COLO668 (cell line): ENCODE data around the gene PRKAR2A.
"Not testable (repeated sequence)": the region's sequence is repeated elsewhere in the genome, so short reads cannot be mapped to it uniquely, and the experiment has no call there.

Source experiments
- DNase-seq: peaks from one replicate; lab custom pipeline; 2025; ENCODE audit not compliant: unreplicated experiment; lab: John Stamatoyannopoulos, UW

Gene PRKAR2A

DNA sequence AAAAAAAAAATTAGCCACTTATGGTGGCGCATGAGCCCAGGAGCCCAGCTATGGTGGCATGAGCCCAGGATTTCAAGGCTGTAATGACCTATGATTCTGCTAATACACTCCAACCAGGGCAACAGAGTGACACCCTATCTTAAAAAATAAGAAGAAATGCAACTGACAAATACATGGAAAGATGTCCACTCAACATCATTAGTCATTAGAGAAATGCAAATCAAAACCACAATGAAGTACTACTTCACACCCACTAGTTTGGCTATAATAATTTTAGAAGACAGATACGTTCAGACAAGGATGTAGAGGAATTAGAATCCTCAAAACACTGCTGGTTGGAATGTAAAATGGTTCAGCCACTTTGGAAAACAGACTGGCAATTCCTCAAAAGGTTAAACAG, 10.5 kb downstream of the PRKAR2A start:
- no peak for DNase-seq

DNA sequence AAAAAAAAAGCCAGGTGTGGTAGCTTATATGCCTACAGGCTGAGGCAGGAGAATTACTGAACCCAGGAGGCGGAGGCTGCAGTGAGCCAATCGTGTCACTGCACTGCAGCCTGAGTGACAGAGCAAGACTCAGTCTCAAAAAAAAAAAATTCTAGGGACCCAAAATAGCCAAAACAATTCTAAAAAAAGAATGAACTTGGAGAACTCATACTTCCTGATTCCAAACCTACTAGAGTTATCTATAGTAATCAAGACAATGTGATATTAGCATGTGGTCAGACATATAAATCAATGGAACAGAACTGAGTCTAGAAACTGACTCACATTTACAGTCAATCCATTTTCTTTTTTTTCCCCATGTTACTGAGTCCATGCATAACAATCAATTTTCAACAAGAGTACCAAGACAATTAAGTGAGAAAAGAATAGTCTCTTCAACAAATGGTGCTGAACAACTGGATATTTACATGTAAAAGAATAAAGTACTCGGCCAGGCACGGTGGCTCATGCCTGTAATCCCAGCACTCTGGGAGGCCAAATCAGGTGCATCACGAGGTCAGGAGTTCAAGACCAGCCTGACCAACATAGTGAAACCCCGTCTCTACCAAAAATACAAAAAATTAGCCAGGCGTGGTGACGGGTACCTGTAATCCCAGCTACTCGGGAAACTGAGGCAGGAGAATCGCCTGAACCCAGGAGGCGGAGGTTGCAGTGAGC, 11.9 kb downstream of the PRKAR2A start:
- DNase-seq, result no peak

DNA sequence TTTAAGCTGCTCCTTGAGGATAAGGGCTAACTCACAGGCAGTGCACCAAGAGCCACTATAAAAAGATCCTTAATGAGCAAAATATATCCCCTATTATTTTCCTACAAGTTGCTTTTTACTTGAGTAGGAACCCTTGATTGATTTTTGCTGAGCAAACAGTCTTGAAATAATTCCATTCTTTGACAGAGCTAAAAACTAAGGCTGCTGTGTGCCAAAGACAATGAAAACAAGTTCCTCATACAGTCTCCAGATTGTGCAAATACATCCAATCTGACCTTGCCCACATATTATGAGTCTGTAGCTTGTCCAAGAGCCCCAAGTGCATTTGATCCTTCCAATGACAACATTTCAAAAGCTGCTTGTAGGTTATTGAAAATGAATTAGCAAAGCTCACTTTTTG, 15.0 kb downstream of the PRKAR2A start:
- DNase-seq, result no peak

DNA sequence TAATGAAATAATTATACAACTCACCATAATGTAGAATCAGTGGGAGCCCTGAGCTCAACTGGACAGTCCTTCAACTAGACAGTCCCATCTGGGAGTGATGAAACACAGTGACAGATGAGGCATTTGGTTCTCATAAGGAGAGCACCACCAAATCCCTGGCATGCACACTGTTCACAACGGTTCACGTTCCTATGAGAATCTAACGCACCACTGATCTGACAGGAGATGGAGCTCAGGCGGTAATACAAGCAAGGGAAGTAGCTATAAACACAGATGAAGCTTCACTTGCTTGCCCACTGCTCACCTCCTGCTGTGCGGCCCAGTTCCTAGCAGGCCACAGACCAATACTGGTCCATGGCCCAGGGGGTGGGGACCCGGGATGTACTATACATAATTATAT, 17.0 kb downstream of the PRKAR2A start:
- no peak for DNase-seq

DNA sequence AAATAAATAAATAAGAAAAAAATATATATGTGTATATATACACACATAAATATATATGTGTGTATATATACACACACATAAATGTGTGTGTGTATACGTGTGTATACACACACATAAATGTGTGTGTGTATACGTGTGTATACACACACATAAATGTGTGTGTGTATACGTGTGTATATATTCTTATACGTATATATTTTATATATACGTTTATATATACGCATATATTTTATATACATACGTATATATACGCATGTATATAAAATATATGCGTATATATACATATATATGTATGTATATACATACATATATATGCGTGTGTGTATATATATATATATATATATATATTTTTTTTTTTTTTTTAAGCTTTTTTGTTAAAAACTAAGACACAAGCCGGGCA, 18.1 kb downstream of the PRKAR2A start:
- DNase-seq, result not testable (repeated sequence)

DNA sequence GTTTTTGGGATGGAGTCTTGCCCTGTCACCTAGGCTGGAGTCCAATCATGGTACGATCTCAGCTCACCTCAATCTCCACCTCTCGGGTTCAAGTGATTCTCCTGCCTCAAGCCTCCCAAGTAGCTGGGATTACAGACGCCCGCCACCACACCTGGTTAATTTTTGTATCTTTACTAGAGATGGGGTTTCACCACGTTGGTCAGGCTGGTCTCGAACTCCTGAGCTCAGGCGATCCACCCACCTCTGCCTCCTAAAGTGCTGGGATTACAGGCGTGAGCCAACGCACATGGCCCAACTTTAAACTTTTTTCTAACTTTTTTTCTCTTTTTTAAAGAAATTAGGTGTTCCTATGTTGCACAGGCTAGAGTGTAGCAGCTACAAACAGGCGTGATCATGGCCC, 19.8 kb downstream of the PRKAR2A start:
- not testable (repeated sequence) for DNase-seq

DNA sequence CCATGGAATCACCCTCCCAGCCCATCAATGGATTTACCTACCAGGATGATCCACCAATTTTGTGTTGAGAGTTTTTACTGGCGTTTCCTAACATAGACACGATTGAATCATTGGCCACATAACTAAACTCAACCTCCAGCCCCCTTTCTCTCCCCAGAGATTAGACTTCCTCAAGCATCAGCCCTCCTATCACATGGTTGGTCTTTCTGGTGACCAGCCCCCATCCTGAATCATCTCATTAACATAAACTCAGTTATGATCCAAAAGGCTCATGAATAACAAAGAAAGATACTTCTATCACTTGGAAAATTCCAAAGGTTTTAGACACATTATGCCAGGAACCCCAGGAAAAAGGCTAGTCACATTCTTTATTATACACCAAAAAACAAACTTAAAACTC, 21.2 kb downstream of the PRKAR2A start:
- no peak for DNase-seq

DNA sequence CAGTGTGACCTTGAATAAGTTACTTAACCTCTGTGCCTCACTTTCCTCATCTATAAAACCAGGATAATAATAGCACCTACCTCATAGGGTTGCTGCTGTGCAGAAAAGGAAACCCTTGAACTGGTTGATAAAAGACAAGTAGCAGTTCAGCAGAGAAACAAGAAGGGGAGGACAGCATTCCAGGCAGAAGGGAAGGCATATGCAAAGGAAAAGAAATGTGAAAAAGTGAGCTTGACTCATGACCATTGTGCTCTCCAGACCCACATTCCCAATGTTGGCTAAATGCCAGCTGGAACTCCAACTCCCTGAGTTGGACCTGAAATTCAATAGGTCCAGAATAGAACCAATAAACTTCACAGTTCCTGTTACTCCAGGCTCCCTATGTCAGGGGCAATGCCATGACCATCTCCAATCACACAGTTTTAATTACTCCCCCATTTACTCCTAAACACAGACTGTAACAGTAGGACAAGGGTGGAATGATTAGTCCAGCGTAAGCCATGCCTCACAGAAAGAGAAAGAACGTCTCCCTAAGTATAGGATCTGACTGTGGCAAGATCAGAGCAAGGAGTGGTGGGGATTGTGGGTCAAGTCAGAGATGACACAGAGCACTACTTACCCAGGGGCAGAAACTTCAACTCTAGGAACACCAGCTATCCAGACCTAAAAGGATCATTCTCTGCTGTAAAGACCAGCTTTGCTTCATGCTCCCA, 26.9 kb downstream of the PRKAR2A start:
- DNase-seq, result no peak

DNA sequence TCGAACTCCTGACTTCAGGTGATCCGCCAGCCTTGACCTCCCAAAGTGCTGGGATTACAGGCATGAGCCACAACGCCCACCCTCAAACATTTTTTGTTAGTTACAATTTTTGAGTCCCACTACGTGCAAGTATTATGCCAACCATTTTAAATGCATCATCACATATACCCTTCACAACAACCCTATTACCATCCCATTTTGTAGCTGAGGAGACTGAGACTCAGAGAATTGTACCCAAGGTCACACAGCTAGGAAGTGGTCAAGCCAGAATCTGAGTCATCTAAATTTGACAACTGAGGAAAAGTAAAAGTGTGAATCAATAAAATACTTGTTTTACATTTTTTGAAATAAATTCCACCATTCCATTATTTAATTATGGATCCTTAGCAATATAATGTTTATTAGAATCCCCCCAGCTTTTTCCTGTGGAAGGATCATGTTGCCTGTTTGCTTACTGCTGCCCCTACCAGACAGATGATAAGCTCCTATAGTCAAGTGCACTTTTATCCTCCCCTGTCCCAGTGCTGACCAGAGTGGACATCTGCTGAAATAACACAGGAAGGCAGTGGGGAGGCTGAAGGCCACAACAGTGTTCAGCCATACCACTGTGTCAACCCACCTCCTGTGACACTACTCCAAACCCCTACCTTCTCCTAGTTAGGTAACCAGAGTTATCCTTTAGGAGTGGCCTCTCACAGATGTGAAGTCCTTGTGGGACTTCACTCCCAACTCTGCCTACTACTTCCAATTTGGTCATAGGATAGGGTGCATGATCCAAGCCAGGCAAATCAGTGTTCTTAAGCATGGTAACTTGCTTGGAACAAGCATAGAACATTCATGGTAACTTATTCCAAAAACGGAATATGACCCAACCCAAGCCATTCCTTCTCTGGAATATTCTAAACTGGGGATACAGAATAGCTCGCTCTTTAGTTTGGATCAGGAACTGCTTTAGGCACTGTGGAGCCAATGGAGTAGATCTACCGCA, 28.1 kb downstream of the PRKAR2A start:
- DNase-seq, result no peak

DNA sequence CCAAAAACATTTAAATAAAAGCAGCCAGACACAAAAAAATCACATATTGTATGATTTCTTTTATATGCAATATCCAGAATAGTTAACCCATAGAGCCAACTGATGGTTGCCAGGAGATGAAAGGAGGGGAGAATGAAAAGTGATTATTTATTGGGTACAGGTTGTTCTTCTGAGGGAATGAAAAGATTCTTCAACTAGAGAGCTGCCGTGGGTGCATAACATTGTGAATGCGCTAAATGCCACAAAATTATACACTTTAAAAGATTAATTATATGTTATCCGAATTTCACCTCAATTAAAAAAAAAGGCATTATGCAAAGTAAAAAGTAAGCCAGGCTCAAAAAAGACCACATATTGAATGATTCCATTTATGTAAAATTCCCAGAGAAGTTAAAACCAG, 36.1 kb downstream of the PRKAR2A start:
- DNase-seq, result no peak

DNA sequence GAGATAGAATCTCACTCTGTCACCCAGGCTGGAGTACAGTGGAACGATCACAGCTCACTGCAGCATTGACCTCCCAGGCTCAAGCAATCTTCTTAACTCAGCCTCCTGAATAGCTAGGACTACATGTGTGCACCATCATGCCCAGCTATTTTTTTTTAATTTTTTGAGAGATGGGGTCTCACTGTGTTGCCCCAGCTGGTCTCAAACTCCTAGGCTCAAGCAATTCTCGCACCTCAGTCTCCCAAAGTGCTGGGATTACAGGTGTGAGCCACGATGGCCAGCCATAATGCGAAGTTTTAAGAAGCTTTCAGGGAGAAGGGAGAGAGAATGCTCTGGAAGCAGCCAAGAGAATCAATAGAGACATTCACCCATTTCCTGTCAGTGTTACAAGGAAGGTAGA, 42.7 kb downstream of the PRKAR2A start:
- DNase-seq, result no peak

DNA sequence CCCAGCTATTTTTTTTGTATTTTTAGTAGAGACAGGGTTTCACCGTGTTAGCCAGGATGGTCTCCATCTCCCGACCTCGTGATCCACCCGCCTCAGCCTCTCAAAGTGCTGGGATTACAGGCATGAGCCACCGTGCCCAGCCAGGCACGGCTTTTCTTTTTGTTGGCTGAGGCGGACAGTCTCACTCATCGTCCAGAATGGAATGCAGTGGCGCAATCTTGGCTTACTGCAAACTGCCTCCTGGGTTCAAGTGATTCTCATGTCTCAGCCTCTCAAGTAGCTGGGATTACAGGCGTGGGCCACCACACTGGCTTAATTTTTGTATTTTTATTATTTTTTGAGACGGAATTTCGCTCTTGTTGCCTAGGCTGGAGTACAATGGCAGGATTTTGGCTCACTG, 46.8 kb downstream of the PRKAR2A start:
- not testable (repeated sequence) for DNase-seq

DNA sequence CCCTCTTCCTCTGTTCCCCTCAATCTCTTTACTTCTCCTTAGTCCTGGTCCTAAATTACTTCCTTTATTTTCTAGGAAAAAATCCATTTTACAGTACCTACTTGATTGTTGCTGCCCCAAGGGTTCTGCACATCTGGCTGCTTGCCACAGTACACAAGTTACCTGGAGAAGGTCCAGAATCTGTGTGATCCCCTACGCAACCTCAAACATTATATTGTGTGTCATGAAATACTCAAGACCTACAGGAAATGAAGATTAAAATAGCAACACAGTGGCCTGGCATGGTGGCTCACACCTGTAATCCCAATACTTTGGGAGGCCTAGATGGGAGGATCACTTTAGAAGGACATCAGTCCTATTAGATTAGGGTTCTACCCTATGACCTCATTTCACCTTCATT, 48.7 kb downstream of the PRKAR2A start:
- no peak for DNase-seq

DNA sequence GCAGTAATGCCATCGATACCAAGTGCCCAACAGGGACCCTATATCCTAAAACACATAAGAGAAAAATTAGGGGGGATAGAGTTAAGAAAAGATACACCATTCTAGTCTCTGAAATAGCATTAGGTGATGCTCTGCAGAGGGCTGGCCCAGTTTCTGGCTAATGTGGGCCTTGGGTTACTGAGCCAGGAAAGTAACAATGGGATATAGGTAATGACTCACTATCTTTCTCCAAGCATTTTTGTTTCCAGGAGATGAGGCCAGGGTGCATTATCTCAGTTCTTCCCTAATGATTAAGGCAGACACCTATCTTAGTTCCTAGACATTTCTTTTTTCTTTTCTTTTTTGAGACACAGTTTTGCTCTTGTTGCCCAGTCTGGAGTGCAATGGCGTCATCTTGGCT, 50.0 kb downstream of the PRKAR2A start:
- no peak for DNase-seq

DNA sequence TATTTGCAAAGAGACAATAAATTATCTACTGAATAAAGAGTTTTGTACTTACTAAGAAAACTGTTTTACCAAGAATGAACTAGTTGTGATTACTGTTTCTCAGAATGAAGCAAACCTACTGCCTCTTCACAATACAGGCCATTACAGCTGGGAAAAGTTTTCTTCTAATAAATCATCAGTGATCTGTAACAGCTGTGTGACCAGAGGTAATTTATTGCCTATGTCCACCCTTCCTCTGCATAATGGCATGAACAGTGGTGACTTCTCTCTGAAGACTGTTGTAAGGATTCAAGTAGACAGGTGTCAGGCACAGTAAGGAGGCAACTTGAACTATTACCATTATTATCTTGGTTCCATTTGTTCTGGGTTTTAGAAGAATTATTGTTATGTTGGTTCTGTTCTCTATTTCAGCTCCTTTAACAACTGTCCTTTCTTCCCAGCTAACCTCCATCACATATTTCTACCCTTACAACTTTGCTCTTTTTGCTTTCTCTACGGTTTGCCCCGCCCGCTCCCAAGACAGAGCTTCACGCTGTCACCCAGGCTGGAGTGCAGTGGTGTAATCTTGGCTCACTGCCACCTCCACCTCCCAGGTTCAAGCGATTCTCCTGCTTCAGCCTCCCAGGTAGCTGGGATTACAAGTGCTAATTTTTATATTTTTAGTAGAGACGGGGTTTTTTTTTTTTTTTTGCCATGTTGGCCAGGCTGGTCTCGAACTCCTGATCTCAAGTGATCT, 51.5 kb downstream of the PRKAR2A start:
- no peak for DNase-seq

DNA sequence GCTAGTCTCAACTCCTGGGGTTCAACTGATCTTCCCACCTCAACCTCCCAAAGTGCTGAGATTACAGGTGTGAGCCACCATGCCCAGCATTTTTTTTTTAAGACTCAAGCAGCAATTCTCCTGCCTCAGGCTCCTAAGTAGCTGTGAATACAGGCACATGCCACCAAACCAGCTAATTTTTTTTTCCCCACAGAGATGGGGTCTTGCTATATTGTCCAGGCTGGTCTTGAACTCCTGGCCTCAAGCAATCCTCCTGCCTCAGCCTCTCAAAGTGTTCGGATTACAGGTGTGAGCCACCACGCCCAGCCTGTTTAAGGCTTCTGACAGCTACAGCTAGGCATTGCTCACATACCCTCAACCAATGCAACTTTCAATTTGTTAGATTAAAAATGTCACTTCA, 54.2 kb downstream of the PRKAR2A start:
- not testable (repeated sequence) for DNase-seq

DNA sequence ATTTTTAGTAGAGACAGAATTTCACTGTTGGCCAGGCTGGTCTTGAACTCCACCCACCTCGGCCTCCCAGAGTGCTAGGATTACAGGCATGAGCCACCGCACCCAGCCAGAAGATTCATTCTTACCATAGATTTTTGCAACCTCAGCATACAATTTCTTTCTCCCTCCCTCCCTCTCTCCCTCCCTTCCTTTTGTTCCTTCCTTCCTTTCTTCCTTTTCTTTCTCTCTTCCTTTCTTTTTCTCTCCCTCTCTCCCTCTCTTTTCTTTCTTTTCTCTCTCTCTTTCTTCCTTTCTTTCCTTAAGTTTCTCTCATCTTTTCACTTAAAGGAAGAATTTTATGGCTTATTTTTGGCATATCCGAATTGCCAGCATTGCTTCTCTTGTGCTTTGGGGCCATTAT, 58.0 kb downstream of the PRKAR2A start:
- DNase-seq, result no peak

DNA sequence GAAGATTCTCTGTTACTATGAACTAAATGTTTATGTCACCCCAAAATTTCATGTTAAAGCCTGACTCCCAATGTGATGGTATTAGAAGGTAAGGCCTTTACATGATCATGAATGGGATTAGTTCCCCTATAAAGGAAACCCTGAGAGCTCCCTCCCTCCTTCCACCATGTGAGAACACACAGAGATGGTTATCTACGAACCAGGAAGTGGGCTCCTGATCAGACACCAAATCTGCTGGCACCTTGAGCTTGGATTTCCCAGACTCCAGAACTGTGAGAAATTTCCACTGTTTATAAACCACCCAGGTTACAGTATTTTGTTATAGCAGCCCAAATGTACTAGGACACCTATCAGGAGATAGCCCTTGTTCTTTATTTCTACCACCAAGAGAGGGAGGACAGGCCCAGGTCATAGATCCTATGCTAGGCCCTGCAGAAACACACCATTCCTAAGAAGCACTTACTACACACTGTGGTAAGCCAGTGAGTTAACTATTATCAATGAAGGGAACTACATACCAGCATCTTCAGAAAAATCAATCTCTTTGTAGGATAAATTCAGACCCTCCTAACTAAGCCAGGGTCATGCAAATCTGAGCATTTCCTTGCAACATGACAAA, 59.0 kb downstream of the PRKAR2A start:
- DNase-seq, result no peak

DNA sequence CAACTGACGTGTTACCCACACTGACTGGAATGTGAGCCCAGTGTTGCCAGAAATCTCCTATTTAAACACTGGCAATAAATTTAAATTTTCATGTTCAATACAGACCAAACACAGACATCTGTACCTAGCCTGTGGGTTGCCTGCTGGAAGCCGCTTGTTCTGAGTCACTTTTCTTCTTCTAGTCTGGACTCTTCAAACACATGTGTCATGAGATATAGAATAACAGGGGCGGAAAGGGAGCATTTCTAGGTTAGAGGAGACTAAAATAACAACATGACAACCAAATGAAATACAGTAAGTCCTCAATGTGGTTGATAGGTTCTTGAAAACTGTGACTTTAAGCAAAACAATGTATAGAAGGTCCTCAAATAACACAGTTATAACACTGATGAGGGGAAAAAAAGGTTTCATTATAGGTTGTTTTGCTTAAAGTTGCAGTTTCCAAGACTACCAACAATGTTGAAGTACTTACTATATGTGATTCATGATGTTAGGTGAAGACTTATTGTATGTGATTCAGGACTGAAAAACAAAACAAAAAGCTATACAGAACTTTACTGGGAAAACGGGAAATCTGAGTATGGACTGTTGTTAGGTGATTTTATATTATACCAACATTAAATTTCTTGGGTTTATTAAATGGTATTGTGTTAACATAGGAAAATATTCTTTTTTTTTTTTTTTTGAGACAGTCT, 63.1 kb downstream of the PRKAR2A start:
- DNase-seq, result no peak

DNA sequence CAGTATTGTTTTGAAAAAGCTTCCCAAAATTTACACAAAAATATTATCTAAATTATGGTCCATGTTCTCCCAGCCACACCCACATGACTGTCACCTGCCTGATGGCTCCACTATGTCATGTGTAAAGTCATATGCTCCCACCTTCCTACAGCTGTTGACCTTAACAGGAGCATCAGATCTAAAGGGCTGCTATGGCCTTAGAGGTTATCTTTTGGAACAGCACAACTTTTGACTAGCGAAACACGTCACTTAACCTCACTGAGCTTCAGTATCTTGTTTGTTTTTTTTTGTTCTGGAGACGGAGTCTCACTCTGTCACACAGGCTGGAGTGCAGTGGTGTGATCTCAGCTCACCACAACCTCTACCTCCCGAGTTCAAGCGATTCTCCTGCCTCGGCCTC, 64.4 kb downstream of the PRKAR2A start:
- DNase-seq, result no peak
